Thoracic aorta (tissue), 2 donors: ENCODE data around the gene CAPN11. TPM values are rescaled to one million over a fixed set of nuclear protein-coding genes. Genes with fewer than 3 reads are reported as not detected.

Source experiments
- ATAC-seq: fragments of 150-250 bp; one replicate; pipeline ENCODE4 v1.8.0; 2017; ENCODE audit warnings: low read depth; ENCODE audit not compliant: insufficient number of reproducible peaks, low FRiP score
- DNase-seq: peaks from one replicate; pipeline ENCODE4 v3.0.0-alpha.2; 2020; ENCODE audit warnings: low spot score
- H3K27ac ChIP-seq, 2 donors: fragments of 200-600 bp; sonication (generic); 1 replicate in 1 of 2; 2 replicates in 1 of 2; pipeline ENCODE4 v1.5.1; 2016; ENCODE audit warnings: mild to moderate bottlenecking in 2 of 2, moderate library complexity in 2 of 2
- H3K27me3 ChIP-seq: fragments of 200-600 bp; sonication (generic); replicated peaks from 2 replicates; pipeline ENCODE4 v1.6.0; 2016; ENCODE audit warnings: mild to moderate bottlenecking; ENCODE audit not compliant: insufficient read depth
- H3K36me3 ChIP-seq: fragments of 200-600 bp; sonication (generic); one replicate; pipeline ENCODE4 v1.5.1; 2016
- H3K4me1 ChIP-seq, 2 donors: fragments of 200-600 bp; sonication (generic); 1 replicate in 1 of 2; 2 replicates in 1 of 2; pipeline versions ENCODE4 v1.5.1 to v1.6.0; 2016; ENCODE audit warnings: low read depth in 2 of 2, mild to moderate bottlenecking in 1 of 2; ENCODE audit not compliant: control insufficient read depth in 1 of 2
- H3K4me3 ChIP-seq: fragments of 200-600 bp; sonication (generic); 2 replicates; pipeline ENCODE4 v1.5.1; 2016; ENCODE audit warnings: mild to moderate bottlenecking
- H3K9me3 ChIP-seq: fragments of 200-600 bp; sonication (generic); 2 replicates; pipeline ENCODE4 v1.5.1; 2016
- CTCF ChIP-seq: fragments of 200-600 bp; sonication (generic); IDR thresholded peaks from one replicate; pipeline ENCODE4 v1.5.1; 2019; ENCODE audit warnings: antibody characterized with exemption
- total RNA-seq, 2 donors: library from RNA; depleted of rRNA; stranded (reverse); fragments of >200 nt; gene quantifications; one replicate each; pipeline versions ENCODE4 v1.1.0 to v1.2.3, GENCODE V29; 2016

The CAPN11 gene
- total RNA-seq, 2 donors from 2014 or later, result not detected

- no peak overlapping the region for H3K27ac ChIP-seq
- H3K36me3 ChIP-seq, result peaks cover 21% of the 10 kb centered on the region
- peaks cover 0 to 3% of the 10 kb centered on the region in 2 donors for H3K4me1 ChIP-seq
- no peak for DNase-seq
- TF ChIP-seq CTCF, result peak; percentile 100
- no peak overlapping the region for H3K4me3 ChIP-seq
- H3K9me3 ChIP-seq, result no peaks in the 10 kb centered on the region
- ATAC-seq, result no peak
- H3K27me3 ChIP-seq, result no peaks in the 10 kb centered on the region
These were observed 7.1 kb upstream of the CAPN11 start for GRCh38 chr6:44151348-44152108.

GRCh38 chr6:44152109-44152461 is 6.5 kb upstream of the CAPN11 start:
- DNase-seq (no peak), ATAC-seq (no peak)
- Histone ChIP-seq H3K4me1 (peaks cover 0 to 3% of the 10 kb centered on the region in 2 donors), H3K4me3 (no peak overlapping the region), H3K9me3 (no peaks in the 10 kb centered on the region), H3K27ac (no peak overlapping the region), H3K27me3 (no peaks in the 10 kb centered on the region), H3K36me3 (peaks cover 17% of the 10 kb centered on the region)
- TF ChIP-seq CTCF, result peak; percentile 32

GRCh38 chr6:44152533-44152932 is 6.1 kb upstream of the CAPN11 start:
- ATAC-seq, result no peak
- DNase-seq, result no peak

GRCh38 chr6:44154067-44154466 is 4.6 kb upstream of the CAPN11 start:
- H3K9me3 ChIP-seq, result no peaks in the 10 kb centered on the region
- no peak overlapping the region for H3K4me3 ChIP-seq
- DNase-seq (no peak), ATAC-seq (no peak)
- peaks cover 0 to 3% of the 10 kb centered on the region in 2 donors for H3K4me1 ChIP-seq
- H3K27me3 ChIP-seq, result no peaks in the 10 kb centered on the region
- peaks cover 6% of the 10 kb centered on the region for H3K36me3 ChIP-seq
- no peak overlapping the region for H3K27ac ChIP-seq
- TF ChIP-seq CTCF, result no peak

More at GRCh38 chr6:44152533-44152932, 6.1 kb upstream of the CAPN11 start:
- H3K4me1 ChIP-seq, result peaks cover 0 to 3% of the 10 kb centered on the region in 2 donors
- peaks cover 17% of the 10 kb centered on the region for H3K36me3 ChIP-seq
- no peak overlapping the region for H3K4me3 ChIP-seq
- H3K27me3 ChIP-seq, result no peaks in the 10 kb centered on the region
- no peaks in the 10 kb centered on the region for H3K9me3 ChIP-seq
- H3K27ac ChIP-seq, result no peak overlapping the region
- TF ChIP-seq CTCF, result no peak

- no peak for TF ChIP-seq CTCF
- no peaks in the 10 kb centered on the region for H3K27me3 ChIP-seq
- peaks cover 0 to 1% of the 10 kb centered on the region in 2 donors for H3K4me1 ChIP-seq
- DNase-seq, result no peak
- no peak overlapping the region for H3K4me3 ChIP-seq
- no peaks in the 10 kb centered on the region for H3K36me3 ChIP-seq
- H3K27ac ChIP-seq, result no peak overlapping the region
- H3K9me3 ChIP-seq, result no peaks in the 10 kb centered on the region
- no peak for ATAC-seq
These were observed 2.0 kb upstream of the CAPN11 start for GRCh38 chr6:44156494-44157151.
